Measurements from ENCODE around the gene PXDC1. TPM values are rescaled to one million over a fixed set of nuclear protein-coding genes. Genes with fewer than 3 reads are reported as not detected.

PXDC1 gene
- total RNA-seq, 6 experiments from 2014 or later: 50.5 to 250 (median 97.5) TPM

DNA sequence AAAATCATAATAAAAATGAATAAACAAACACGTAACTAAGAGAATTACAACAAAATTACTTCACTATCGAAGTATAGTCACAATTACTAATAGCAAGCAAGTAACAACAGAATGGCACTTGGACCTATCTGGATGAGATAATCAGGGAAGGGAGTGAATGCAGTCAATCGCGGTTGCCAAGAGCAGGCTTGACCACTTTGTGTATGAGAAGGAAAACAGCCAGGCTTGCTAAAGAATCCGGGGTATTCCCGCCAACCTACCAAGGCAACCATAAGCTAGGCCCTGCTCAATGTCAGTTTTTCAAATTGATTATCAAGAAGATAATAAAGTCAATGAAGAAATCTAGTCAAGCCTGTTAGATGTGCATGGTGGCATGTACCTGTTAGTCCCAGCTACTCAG lies 39.7 kb downstream of the PXDC1 start:
- no peak for DNase-seq

DNA sequence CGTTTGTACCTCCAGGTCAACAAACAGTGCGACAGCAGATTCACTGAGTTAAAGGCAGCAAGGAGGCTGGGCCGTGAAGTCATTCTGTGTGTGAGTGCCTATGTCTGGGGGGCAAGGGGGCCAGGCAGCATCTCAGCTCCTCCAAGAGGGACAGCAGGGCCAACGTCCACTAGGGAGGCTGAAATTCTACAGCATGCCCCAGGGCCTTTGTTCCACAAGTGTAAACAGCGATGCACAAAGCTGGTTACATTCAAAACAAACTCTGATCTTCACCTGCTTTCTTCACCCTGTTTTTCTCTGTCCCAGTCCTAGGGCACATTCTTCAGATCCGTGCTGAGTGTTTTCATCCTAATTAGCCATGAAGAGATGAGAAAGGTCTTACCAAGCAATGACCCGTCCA lies 41.1 kb downstream of the PXDC1 start:
- TF ChIP-seq, protein P1, sequence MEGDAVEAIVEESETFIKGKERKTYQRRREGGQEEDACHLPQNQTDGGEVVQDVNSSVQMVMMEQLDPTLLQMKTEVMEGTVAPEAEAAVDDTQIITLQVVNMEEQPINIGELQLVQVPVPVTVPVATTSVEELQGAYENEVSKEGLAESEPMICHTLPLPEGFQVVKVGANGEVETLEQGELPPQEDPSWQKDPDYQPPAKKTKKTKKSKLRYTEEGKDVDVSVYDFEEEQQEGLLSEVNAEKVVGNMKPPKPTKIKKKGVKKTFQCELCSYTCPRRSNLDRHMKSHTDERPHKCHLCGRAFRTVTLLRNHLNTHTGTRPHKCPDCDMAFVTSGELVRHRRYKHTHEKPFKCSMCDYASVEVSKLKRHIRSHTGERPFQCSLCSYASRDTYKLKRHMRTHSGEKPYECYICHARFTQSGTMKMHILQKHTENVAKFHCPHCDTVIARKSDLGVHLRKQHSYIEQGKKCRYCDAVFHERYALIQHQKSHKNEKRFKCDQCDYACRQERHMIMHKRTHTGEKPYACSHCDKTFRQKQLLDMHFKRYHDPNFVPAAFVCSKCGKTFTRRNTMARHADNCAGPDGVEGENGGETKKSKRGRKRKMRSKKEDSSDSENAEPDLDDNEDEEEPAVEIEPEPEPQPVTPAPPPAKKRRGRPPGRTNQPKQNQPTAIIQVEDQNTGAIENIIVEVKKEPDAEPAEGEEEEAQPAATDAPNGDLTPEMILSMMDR (IDR thresholded peaks at IDR 0.05): no peak
- TF ChIP-seq POLR2A (IDR thresholded peaks at IDR 0.05): no peak
- no peak for ATAC-seq
- Histone ChIP-seq H3K27ac (no peak overlapping the region), H3K9me3 (no peaks in the 10 kb centered on the region), H3K4me1 (peaks cover 0 to 10% (median 4%) of the 10 kb centered on the region in 4 donors), H3K27me3 (no peaks in the 10 kb centered on the region), H3K36me3 (no peaks in the 10 kb centered on the region), H3K4me3 (no peak overlapping the region)
- DNase-seq: no peak
- intact Hi-C loops (cut with DNase I): no loop called here
- WGBS (ENCODE audit: insufficient coverage, low coverage, low lambda C conversion rate, missing lambda C conversion rate): 83% methylated on average over 4 of the region's 7 CpGs

More for the DNA sequence above, 39.7 kb downstream of the PXDC1 start:
- no peak overlapping the region for H3K4me3 ChIP-seq
- intact Hi-C loops (cut with DNase I): no loop called here
- TF ChIP-seq, protein P1 (IDR thresholded peaks at IDR 0.05): no peak
- no peak for TF ChIP-seq POLR2A (IDR thresholded peaks at IDR 0.05)
- H3K36me3 ChIP-seq: no peaks in the 10 kb centered on the region
- H3K27me3 ChIP-seq: no peaks in the 10 kb centered on the region
- H3K27ac ChIP-seq: no peak overlapping the region
- H3K4me1 ChIP-seq: peaks cover 0 to 15% (median 6%) of the 10 kb centered on the region in 4 donors
- whole genome bisulfite sequencing (ENCODE audit: insufficient coverage, low coverage, low lambda C conversion rate, missing lambda C conversion rate): 92% methylated on average over 6 of the region's 6 CpGs
- ATAC-seq: no peak
- no peaks in the 10 kb centered on the region for H3K9me3 ChIP-seq

DNA sequence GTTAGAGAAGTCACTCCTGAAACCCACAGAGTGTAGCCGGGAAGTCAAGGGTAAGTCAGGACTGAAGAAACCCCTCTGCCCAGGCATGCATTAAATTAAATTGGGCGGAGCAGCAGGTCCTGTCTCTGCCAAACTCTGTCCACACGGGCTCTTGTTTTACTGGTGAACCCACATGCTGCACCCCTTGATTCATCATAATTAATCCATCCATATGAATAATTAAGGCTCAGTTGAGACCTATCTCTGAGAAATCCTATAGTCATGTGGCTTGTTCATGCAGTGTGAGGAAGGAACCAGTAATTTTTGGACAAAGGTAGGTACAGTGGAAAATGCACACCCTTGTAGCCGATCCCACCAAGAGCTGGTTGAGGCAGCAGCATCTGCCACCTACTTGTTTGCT lies 43.0 kb downstream of the PXDC1 start:
- ATAC-seq: no peak
- no peaks in the 10 kb centered on the region for H3K4me1 ChIP-seq
- H3K27me3 ChIP-seq: no peaks in the 10 kb centered on the region
- H3K27ac ChIP-seq: no peak overlapping the region
- no peak for DNase-seq
- H3K4me3 ChIP-seq: no peak overlapping the region
- intact Hi-C loops (cut with DNase I): no loop called here
- TF ChIP-seq, protein P1 (IDR thresholded peaks at IDR 0.05): no peak
- no peak for TF ChIP-seq POLR2A (IDR thresholded peaks at IDR 0.05)
- 100% methylated on average over 3 of the region's 4 CpGs for WGBS (ENCODE audit: insufficient coverage, low coverage, low lambda C conversion rate, missing lambda C conversion rate)
- no peaks in the 10 kb centered on the region for H3K36me3 ChIP-seq
- no peaks in the 10 kb centered on the region for H3K9me3 ChIP-seq

DNA sequence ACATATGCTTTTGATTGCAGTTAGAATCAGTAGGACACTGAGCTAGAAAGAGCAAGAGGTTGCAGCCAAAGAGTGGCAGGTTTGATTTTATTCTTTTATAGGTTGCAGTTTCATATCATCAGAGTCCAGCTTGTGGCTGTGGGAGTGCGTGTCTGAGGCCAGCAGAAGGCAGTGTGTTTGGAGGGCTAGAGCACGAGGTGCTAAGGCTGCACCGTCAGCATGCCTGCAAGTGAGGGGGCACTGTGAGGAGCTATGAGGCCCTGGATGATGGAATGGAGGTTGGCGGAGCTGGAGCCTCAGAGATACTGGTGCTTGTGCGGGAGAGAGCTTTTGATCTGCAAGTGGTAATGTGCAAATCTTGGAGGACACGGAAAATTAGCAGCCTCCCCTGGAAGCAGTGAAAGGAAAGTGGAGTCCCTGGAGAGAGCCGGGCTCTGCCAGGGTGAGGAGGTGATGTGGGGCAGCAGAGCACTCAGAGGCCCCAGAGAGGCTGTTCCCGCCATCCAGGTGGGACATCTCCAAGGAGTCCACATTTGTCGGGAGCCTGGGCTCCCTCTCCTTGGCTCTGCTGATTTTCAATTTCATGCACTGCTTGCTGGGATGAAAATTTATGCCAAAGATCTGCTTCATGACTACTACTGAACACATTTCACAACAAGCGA lies 43.6 kb downstream of the PXDC1 start:
- Histone ChIP-seq H3K27ac (no peak overlapping the region), H3K4me3 (no peak overlapping the region), H3K27me3 (no peaks in the 10 kb centered on the region), H3K9me3 (no peaks in the 10 kb centered on the region), H3K36me3 (no peaks in the 10 kb centered on the region), H3K4me1 (no peaks in the 10 kb centered on the region)
- ATAC-seq (no peak), DNase-seq (no peak)
- no peak for TF ChIP-seq POLR2A (IDR thresholded peaks at IDR 0.05)
- TF ChIP-seq, protein P1 (IDR thresholded peaks at IDR 0.05): no peak
- WGBS (ENCODE audit: insufficient coverage, low coverage, low lambda C conversion rate, missing lambda C conversion rate): 78% methylated on average over 4 of the region's 10 CpGs
- intact Hi-C loops (cut with DNase I): no loop called here

All from right lobe of liver (tissue), 6 donors.